ENCODE data around the gene ARHGEF19. TPM values are rescaled to one million over a fixed set of nuclear protein-coding genes. Genes with fewer than 3 reads are reported as not detected.

ARHGEF19 gene
- total and polyA plus RNA-seq, 2 of the 13 experiments (the other 11 are each of a cell fraction or from before 2014, with no cell fraction given): 1.7 to 1.8 TPM

DNA sequence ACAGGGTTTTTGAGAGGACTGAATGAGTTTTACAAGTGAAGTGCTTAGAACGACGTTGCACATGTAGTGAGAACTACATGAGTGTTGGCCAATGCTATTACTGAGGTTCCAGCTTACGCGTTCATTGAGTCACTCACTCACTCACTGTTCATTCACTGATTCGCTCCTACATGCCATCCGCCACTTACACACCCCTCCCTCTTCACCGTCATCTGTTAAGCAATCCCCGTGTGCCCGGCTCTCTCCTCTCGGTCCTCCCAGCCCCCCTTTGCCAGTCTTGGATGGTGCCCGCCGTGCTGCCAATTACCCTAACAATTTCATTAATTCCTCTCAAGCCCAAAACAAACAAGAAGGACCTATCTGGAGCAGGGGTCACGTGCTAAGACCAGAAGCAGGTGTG, 29.3 kb downstream of the ARHGEF19 start (continued):
- TF ChIP-seq HNF4G (IDR thresholded peaks at IDR 0.05; ENCODE audit: borderline replicate concordance, low read depth, low read length) (no peak), HNF4G (CRISPR knock-in tag; IDR thresholded peaks at IDR 0.05; ENCODE audit: borderline replicate concordance, low read depth) (no peak), ZNF121 (CRISPR knock-in tag; IDR thresholded peaks at IDR 0.05) (no peak), ZNF101 (CRISPR knock-in tag; IDR thresholded peaks at IDR 0.05; ENCODE audit: borderline replicate concordance, low read depth) (no peak), IKZF5 (CRISPR knock-in tag; IDR thresholded peaks at IDR 0.05) (no peak), ZNF572 (CRISPR knock-in tag; IDR thresholded peaks at IDR 0.05) (no peak), HHEX (CRISPR knock-in tag; IDR thresholded peaks at IDR 0.05) (no peak), SAP130 (CRISPR knock-in tag; IDR thresholded peaks at IDR 0.05; ENCODE audit: low read depth) (0 out of 2 replicates have a peak, but pooled peaks have one; percentile 19), NFE2L1 (CRISPR knock-in tag; IDR thresholded peaks at IDR 0.05; ENCODE audit: borderline replicate concordance) (no peak), ZNF263 (CRISPR knock-in tag; IDR thresholded peaks at IDR 0.05) (0 out of 2 replicates have a peak, but pooled peaks have one; percentile 35), ZNF543 (CRISPR knock-in tag; IDR thresholded peaks at IDR 0.05) (no peak), ZIK1 (CRISPR knock-in tag; IDR thresholded peaks at IDR 0.05; ENCODE audit: borderline replicate concordance, low read depth) (no peak), IKZF4 (CRISPR knock-in tag; IDR thresholded peaks at IDR 0.05; ENCODE audit: borderline replicate concordance, low read depth, not compliant biosample characterization) (no peak), CENPT (CRISPR knock-in tag; IDR thresholded peaks at IDR 0.05; ENCODE audit: low read depth) (no peak), ZNF326 (CRISPR knock-in tag; IDR thresholded peaks at IDR 0.05; ENCODE audit: borderline replicate concordance) (no peak), SP2 (CRISPR knock-in tag; IDR thresholded peaks at IDR 0.05) (no peak), ZBTB8A (CRISPR knock-in tag; IDR thresholded peaks at IDR 0.05; ENCODE audit: borderline replicate concordance, low read depth) (no peak), HNRNPL (IDR thresholded peaks at IDR 0.05; ENCODE audit: low read depth, low read length) (peak; percentile 52; the same call in 1 of the 2 replicates), CEBPB (IDR thresholded peaks at IDR 0.05; ENCODE audit: borderline replicate concordance, low read depth, low read length) (peak; percentile 66; the same call in 1 of the 2 replicates)
- TF ChIP-seq, protein P1, sequence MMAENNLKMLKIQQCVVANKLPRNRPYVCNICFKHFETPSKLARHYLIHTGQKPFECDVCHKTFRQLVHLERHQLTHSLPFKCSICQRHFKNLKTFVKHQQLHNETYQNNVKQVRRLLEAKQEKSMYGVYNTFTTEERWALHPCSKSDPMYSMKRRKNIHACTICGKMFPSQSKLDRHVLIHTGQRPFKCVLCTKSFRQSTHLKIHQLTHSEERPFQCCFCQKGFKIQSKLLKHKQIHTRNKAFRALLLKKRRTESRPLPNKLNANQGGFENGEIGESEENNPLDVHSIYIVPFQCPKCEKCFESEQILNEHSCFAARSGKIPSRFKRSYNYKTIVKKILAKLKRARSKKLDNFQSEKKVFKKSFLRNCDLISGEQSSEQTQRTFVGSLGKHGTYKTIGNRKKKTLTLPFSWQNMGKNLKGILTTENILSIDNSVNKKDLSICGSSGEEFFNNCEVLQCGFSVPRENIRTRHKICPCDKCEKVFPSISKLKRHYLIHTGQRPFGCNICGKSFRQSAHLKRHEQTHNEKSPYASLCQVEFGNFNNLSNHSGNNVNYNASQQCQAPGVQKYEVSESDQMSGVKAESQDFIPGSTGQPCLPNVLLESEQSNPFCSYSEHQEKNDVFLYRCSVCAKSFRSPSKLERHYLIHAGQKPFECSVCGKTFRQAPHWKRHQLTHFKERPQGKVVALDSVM (CRISPR knock-in tag; IDR thresholded peaks at IDR 0.05): no peak
- TF ChIP-seq, protein P2, sequence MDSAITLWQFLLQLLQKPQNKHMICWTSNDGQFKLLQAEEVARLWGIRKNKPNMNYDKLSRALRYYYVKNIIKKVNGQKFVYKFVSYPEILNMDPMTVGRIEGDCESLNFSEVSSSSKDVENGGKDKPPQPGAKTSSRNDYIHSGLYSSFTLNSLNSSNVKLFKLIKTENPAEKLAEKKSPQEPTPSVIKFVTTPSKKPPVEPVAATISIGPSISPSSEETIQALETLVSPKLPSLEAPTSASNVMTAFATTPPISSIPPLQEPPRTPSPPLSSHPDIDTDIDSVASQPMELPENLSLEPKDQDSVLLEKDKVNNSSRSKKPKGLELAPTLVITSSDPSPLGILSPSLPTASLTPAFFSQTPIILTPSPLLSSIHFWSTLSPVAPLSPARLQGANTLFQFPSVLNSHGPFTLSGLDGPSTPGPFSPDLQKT (CRISPR knock-in tag; IDR thresholded peaks at IDR 0.05; ENCODE audit: borderline replicate concordance): no peak
- TF ChIP-seq, protein P3, sequence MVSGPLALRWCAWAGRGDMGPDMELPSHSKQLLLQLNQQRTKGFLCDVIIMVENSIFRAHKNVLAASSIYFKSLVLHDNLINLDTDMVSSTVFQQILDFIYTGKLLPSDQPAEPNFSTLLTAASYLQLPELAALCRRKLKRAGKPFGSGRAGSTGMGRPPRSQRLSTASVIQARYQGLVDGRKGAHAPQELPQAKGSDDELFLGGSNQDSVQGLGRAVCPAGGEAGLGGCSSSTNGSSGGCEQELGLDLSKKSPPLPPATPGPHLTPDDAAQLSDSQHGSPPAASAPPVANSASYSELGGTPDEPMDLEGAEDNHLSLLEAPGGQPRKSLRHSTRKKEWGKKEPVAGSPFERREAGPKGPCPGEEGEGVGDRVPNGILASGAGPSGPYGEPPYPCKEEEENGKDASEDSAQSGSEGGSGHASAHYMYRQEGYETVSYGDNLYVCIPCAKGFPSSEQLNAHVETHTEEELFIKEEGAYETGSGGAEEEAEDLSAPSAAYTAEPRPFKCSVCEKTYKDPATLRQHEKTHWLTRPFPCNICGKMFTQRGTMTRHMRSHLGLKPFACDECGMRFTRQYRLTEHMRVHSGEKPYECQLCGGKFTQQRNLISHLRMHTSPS (CRISPR knock-in tag; IDR thresholded peaks at IDR 0.05; ENCODE audit: low read depth): peak; percentile 58; the same call in 1 of the 2 replicates

All from HepG2 (cell line).